ENCODE results near the gene BCS1L.
A peak's percentile ranks its signal among the peaks of the same experiment; 100 is the strongest.

The BCS1L gene, protein sequence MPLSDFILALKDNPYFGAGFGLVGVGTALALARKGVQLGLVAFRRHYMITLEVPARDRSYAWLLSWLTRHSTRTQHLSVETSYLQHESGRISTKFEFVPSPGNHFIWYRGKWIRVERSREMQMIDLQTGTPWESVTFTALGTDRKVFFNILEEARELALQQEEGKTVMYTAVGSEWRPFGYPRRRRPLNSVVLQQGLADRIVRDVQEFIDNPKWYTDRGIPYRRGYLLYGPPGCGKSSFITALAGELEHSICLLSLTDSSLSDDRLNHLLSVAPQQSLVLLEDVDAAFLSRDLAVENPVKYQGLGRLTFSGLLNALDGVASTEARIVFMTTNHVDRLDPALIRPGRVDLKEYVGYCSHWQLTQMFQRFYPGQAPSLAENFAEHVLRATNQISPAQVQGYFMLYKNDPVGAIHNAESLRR

DNA sequence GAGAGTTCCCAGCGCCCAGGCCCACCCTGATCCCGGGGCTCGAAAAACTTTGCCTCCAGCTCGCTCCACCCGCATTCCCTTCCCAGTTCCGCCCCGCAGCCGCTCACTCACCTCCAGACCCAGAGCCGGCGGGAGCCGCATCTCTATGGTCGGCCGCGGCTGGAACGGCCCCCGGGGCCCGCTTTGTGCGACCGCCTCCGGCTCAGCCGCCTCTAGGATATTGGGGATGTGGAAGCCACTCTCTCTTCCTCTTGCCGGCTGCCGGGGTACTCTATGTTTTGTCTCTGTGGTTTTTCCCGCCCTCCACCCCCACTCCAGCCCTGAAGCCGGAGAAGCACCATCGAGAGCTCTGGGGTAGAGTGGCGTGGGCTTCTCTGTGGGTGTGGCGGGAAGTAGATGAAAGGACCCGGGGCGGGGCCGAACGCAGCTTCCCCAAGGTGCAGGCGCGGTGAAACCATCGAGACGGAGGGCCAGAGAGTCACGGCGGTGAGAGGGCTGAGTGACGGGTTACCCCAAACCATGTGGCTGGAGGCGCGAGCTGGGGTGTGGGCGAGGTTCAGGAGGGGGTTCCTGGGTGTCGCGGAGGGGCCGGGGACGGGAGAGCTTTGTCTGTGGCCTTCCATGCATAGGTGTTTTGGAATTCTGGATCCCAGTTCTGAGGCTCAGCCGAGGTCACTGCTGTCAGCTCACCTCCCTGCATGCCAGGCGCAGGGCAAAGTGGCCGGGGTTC lies at the start of gene BCS1L, which contains the start of gene ZNF142:
Gene BCS1L, plus strand, starts transcription at position 426 of the 730 bp plus-strand sequence. CDS start 1,305 bp downstream, outside the sequence.
Gene ZNF142, minus strand, starts transcription at position 366 of the 730 bp plus-strand sequence. CDS start 3,194 bp downstream, outside the sequence.
- Histone ChIP-seq H3K4me3 (ENCODE audit: low read length in 2 of 2) (peak within 1 kb of the TSS; percentile 91 to 94), H3K27ac (ENCODE audit: low read length) (peak within 1 kb of the TSS; percentile 53), H3K9ac (ENCODE audit: low read length in 2 of 2) (peak within 1 kb of the TSS; percentile 81 to 82), H3K9me3 (ENCODE audit: control insufficient read depth in 2 of 2, low read length in 2 of 2) (no peaks in the 10 kb centered on the region), H3K36me3 (ENCODE audit: control insufficient read depth in 2 of 2, insufficient read depth in 2 of 2, low read length in 2 of 2) (peaks cover 37 to 44% of the 10 kb centered on the region in 2 donors), H3K27me3 (ENCODE audit: control insufficient read depth in 1 of 2, insufficient read depth in 2 of 2, low read length in 2 of 2) (no peaks in the 10 kb centered on the region), H3K4me1 (ENCODE audit: control insufficient read depth, insufficient read depth, low read length) (peaks cover 21% of the 10 kb centered on the region)

DNA sequence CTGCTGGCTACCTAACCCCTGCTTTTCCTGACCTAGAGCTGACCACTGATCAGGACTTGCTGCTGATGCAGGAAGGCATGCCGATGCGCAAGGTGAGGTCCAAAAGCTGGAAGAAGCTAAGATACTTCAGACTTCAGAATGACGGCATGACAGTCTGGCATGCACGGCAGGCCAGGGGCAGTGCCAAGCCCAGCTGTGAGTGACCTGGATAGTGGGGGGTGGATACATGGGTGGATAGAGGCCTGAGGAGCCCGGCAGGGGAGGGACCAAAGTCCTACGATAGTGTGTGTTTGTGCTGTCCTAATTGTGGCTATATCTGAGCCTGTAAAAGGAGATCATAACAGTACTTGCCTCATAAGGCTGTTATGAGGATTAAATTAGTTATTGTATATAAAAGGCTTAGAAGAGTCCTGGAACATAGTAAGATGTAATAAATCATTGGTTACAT lies 43.6 kb upstream of the BCS1L start:
- Histone ChIP-seq H3K27ac (ENCODE audit: low read length) (peak overlapping the region; percentile 84), H3K36me3 (ENCODE audit: control insufficient read depth in 2 of 2, insufficient read depth in 2 of 2, low read length in 2 of 2) (peaks cover 10 to 16% of the 10 kb centered on the region in 2 donors), H3K9me3 (ENCODE audit: control insufficient read depth in 2 of 2, low read length in 2 of 2) (no peaks in the 10 kb centered on the region), H3K4me3 (ENCODE audit: low read length in 2 of 2) (peak overlapping the region in 1 of 2 donors; percentile 35), H3K9ac (ENCODE audit: low read length in 2 of 2) (peak overlapping the region; percentile 1 to 55), H3K4me1 (ENCODE audit: control insufficient read depth, insufficient read depth, low read length) (peaks cover 14% of the 10 kb centered on the region), H3K27me3 (ENCODE audit: control insufficient read depth in 1 of 2, insufficient read depth in 2 of 2, low read length in 2 of 2) (no peaks in the 10 kb centered on the region)

DNA sequence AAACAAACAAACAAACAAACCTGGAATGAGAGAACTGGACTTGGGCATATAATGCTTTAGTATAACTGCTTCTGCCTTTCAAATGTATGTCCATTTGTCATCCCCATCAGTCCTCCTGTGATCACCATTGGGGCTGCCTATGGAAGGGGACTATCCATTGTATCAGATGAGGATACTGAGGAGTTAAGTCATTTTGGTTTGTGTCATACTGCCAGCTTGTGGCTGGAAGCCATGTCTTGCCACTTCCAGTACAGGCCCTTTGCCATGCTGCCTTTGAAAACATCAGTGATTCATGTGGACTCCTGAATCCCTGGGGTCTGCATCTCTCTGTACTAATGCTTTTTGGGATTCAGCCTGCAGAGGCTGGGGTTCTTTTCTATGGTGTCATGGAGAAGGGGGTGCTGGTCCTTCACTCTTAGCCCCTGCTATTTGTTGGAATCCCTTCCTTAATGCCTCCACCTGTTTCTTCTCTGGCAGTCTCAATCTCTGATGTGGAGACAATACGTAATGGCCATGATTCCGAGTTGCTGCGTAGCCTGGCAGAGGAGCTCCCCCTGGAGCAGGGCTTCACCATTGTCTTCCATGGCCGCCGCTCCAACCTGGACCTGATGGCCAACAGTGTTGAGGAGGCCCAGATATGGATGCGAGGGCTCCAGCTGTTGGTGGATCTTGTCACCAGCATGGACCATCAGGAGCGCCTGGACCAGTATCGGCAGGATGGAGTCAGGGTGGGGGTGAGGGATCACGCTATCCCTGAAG lies 41.2 kb upstream of the BCS1L start:
- no peaks in the 10 kb centered on the region for H3K9me3 ChIP-seq (ENCODE audit: control insufficient read depth in 2 of 2, low read length in 2 of 2)
- no peak overlapping the region for H3K9ac ChIP-seq (ENCODE audit: low read length in 2 of 2)
- H3K4me3 ChIP-seq (ENCODE audit: low read length in 2 of 2): no peak overlapping the region
- H3K4me1 ChIP-seq (ENCODE audit: control insufficient read depth, insufficient read depth, low read length): peaks cover 14% of the 10 kb centered on the region
- H3K27ac ChIP-seq (ENCODE audit: low read length): no peak overlapping the region
- H3K36me3 ChIP-seq (ENCODE audit: control insufficient read depth in 2 of 2, insufficient read depth in 2 of 2, low read length in 2 of 2): peaks cover 19 to 28% of the 10 kb centered on the region in 2 donors
- no peaks in the 10 kb centered on the region for H3K27me3 ChIP-seq (ENCODE audit: control insufficient read depth in 1 of 2, insufficient read depth in 2 of 2, low read length in 2 of 2)

DNA sequence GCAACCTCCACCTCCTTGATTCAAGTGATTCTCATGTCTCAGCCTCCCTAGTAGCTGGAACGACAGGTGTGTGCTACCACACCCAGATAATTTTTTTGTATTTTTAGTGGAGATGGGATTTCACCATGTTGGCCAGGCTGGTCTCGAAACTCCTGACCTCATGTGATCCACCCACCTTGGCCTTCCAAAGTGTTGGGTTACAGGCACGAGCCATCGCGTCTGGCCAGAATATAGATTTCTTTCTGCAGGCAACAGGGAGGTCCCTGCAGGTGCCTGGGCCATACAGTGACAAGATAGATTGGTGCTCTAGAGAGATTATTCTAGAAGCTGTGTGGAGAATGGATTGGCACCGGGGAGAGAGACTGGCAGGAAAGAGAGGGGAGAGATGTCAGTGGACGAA lies 38.5 kb upstream of the BCS1L start:
- H3K27me3 ChIP-seq (ENCODE audit: control insufficient read depth in 1 of 2, insufficient read depth in 2 of 2, low read length in 2 of 2): no peaks in the 10 kb centered on the region
- H3K4me3 ChIP-seq (ENCODE audit: low read length in 2 of 2): no peak overlapping the region
- H3K9me3 ChIP-seq (ENCODE audit: control insufficient read depth in 2 of 2, low read length in 2 of 2): no peaks in the 10 kb centered on the region
- peaks cover 8% of the 10 kb centered on the region for H3K4me1 ChIP-seq (ENCODE audit: control insufficient read depth, insufficient read depth, low read length)
- H3K27ac ChIP-seq (ENCODE audit: low read length): no peak overlapping the region
- no peak overlapping the region for H3K9ac ChIP-seq (ENCODE audit: low read length in 2 of 2)
- peaks cover 21 to 33% of the 10 kb centered on the region in 2 donors for H3K36me3 ChIP-seq (ENCODE audit: control insufficient read depth in 2 of 2, insufficient read depth in 2 of 2, low read length in 2 of 2)

DNA sequence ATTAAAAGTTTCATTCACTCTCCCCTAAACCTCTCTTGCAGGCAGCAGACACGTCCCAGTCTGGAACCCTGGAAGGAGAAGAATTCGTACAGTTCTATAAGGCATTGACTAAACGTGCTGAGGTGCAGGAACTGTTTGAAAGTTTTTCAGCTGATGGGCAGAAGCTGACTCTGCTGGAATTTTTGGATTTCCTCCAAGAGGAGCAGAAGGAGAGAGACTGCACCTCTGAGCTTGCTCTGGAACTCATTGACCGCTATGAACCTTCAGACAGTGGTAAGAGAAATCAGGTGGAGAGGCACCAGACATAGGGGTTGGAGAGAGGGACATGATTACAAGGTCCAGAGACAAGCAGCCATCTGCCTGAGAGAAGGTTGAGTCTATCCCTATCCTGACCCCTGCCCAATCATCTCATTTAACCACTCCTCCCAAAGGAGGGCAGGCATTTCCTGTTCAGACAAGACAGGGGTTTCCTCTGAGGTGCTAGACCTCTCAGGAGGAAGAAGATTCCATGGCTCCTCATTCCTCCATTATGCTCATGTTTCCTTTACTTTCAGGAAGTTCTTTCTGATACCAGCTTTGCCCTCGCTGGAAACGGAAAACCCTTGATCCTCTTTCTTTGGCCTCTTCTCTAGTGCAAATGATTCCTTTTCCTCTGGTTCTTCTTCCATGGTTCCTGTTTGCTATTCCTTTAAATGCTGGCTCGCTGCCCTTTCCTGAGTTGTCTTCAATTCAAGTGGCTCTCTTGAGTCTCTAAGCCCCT lies 36.7 kb upstream of the BCS1L start:
- H3K27me3 ChIP-seq (ENCODE audit: control insufficient read depth in 1 of 2, insufficient read depth in 2 of 2, low read length in 2 of 2): no peaks in the 10 kb centered on the region
- H3K4me1 ChIP-seq (ENCODE audit: control insufficient read depth, insufficient read depth, low read length): peaks cover 3% of the 10 kb centered on the region
- H3K36me3 ChIP-seq (ENCODE audit: control insufficient read depth in 2 of 2, insufficient read depth in 2 of 2, low read length in 2 of 2): peaks cover 21 to 39% of the 10 kb centered on the region in 2 donors
- H3K4me3 ChIP-seq (ENCODE audit: low read length in 2 of 2): no peak overlapping the region
- no peak overlapping the region for H3K27ac ChIP-seq (ENCODE audit: low read length)
- H3K9ac ChIP-seq (ENCODE audit: low read length in 2 of 2): no peak overlapping the region
- H3K9me3 ChIP-seq (ENCODE audit: control insufficient read depth in 2 of 2, low read length in 2 of 2): no peaks in the 10 kb centered on the region

DNA sequence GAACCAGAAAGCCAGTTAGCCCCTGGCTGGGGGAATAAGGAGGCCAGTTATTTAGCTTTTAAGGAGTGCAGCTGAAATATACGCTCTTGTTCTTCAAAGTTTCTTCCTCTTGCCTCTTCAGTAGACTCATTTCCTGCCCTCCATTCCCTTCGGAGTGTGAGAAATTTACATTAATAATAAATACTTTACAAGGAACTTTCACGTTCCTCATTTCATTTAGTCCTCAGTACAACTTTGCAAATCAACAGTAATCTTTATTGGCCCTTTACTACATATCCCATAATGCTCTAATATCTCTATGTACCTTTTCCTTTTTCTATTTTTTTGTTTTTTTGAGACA lies 36.1 kb upstream of the BCS1L start:
- Histone ChIP-seq H3K4me3 (ENCODE audit: low read length in 2 of 2) (no peak overlapping the region), H3K27ac (ENCODE audit: low read length) (no peak overlapping the region), H3K4me1 (ENCODE audit: control insufficient read depth, insufficient read depth, low read length) (peaks cover 3% of the 10 kb centered on the region), H3K9me3 (ENCODE audit: control insufficient read depth in 2 of 2, low read length in 2 of 2) (no peaks in the 10 kb centered on the region), H3K36me3 (ENCODE audit: control insufficient read depth in 2 of 2, insufficient read depth in 2 of 2, low read length in 2 of 2) (peaks cover 19 to 38% of the 10 kb centered on the region in 2 donors), H3K9ac (ENCODE audit: low read length in 2 of 2) (no peak overlapping the region), H3K27me3 (ENCODE audit: control insufficient read depth in 1 of 2, insufficient read depth in 2 of 2, low read length in 2 of 2) (no peaks in the 10 kb centered on the region)

DNA sequence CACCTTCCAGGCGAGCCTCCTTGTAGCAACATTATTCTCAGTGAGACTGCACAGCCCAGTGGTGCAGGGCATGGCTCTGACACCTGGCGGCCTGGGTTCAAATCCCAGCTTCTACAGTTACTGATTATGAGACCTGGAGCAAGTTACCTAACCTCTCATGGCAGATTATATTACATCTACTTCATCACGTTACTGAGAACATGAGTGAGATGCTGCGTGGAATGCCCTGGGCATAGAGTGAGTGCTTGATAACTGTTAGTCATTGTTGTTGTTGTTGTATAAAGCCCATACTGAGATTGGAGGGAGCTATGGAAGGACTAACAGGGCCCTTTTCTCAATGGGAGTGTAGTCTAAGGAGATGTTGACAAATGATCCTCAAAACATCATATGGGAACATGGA lies 33.1 kb upstream of the BCS1L start:
- no peak overlapping the region for H3K27ac ChIP-seq (ENCODE audit: low read length)
- H3K4me3 ChIP-seq (ENCODE audit: low read length in 2 of 2): no peak overlapping the region
- H3K27me3 ChIP-seq (ENCODE audit: control insufficient read depth in 1 of 2, insufficient read depth in 2 of 2, low read length in 2 of 2): no peaks in the 10 kb centered on the region
- peaks cover 8% of the 10 kb centered on the region for H3K4me1 ChIP-seq (ENCODE audit: control insufficient read depth, insufficient read depth, low read length)
- H3K36me3 ChIP-seq (ENCODE audit: control insufficient read depth in 2 of 2, insufficient read depth in 2 of 2, low read length in 2 of 2): peaks cover 19 to 27% of the 10 kb centered on the region in 2 donors
- no peaks in the 10 kb centered on the region for H3K9me3 ChIP-seq (ENCODE audit: control insufficient read depth in 2 of 2, low read length in 2 of 2)
- H3K9ac ChIP-seq (ENCODE audit: low read length in 2 of 2): no peak overlapping the region

DNA sequence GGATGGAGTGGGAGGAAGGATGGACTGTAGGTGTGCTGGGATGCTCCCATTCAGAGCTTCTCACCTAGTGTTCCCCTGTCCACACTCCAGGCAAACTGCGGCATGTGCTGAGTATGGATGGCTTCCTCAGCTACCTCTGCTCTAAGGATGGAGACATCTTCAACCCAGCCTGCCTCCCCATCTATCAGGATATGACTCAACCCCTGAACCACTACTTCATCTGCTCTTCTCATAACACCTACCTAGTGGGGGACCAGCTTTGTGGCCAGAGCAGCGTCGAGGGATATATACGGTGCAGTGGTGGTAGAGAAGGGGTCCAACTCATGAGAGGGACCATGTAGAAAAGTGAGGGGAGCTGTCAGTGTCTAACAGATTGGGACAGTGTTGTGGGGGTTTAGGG lies 31.5 kb upstream of the BCS1L start:
- Histone ChIP-seq H3K27me3 (ENCODE audit: control insufficient read depth in 1 of 2, insufficient read depth in 2 of 2, low read length in 2 of 2) (no peaks in the 10 kb centered on the region), H3K9ac (ENCODE audit: low read length in 2 of 2) (no peak overlapping the region), H3K4me3 (ENCODE audit: low read length in 2 of 2) (no peak overlapping the region), H3K9me3 (ENCODE audit: control insufficient read depth in 2 of 2, low read length in 2 of 2) (no peaks in the 10 kb centered on the region), H3K27ac (ENCODE audit: low read length) (no peak overlapping the region), H3K36me3 (ENCODE audit: control insufficient read depth in 2 of 2, insufficient read depth in 2 of 2, low read length in 2 of 2) (peaks cover 17 to 28% of the 10 kb centered on the region in 2 donors), H3K4me1 (ENCODE audit: control insufficient read depth, insufficient read depth, low read length) (peaks cover 5% of the 10 kb centered on the region)

DNA sequence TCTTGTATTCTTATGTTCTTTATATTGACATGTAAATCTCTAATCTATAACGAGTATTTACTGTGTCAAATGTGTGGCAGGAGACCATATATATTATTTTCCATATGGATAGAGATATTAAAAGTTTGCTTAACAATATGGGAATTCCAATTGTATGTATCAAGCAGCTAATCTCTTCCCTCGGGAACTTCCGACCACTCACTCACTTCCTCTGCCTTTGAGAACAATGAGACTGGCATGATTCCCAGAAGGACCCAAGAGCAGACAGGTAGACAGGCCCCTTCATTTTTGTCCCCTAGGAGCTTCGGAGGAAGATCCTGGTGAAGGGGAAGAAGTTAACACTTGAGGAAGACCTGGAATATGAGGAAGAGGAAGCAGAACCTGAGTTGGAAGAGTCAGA lies 27.6 kb upstream of the BCS1L start:
- no peak overlapping the region for H3K9ac ChIP-seq (ENCODE audit: low read length in 2 of 2)
- H3K27ac ChIP-seq (ENCODE audit: low read length): no peak overlapping the region
- H3K4me3 ChIP-seq (ENCODE audit: low read length in 2 of 2): no peak overlapping the region
- peaks cover 5% of the 10 kb centered on the region for H3K4me1 ChIP-seq (ENCODE audit: control insufficient read depth, insufficient read depth, low read length)
- peaks cover 49 to 50% of the 10 kb centered on the region in 2 donors for H3K36me3 ChIP-seq (ENCODE audit: control insufficient read depth in 2 of 2, insufficient read depth in 2 of 2, low read length in 2 of 2)
- no peaks in the 10 kb centered on the region for H3K27me3 ChIP-seq (ENCODE audit: control insufficient read depth in 1 of 2, insufficient read depth in 2 of 2, low read length in 2 of 2)
- H3K9me3 ChIP-seq (ENCODE audit: control insufficient read depth in 2 of 2, low read length in 2 of 2): no peaks in the 10 kb centered on the region

DNA sequence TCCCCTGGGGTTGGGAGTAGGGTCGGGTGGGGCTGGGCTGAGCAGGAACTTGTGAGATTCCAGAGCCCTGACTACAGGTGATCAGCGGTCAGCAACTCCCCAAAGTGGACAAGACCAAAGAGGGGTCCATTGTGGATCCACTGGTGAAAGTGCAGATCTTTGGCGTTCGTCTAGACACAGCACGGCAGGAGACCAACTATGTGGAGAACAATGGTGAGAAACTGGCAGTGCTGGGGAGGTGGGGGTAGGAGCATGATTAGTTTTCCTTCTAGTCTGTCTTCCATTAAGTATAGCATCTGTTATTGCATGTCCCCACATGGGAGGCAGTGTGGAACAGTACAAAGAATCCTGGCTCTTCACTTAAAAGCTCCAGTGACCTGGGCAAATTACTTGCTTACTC lies 23.8 kb upstream of the BCS1L start:
- Histone ChIP-seq H3K9me3 (ENCODE audit: control insufficient read depth in 2 of 2, low read length in 2 of 2) (no peaks in the 10 kb centered on the region), H3K4me3 (ENCODE audit: low read length in 2 of 2) (no peak overlapping the region), H3K27me3 (ENCODE audit: control insufficient read depth in 1 of 2, insufficient read depth in 2 of 2, low read length in 2 of 2) (no peaks in the 10 kb centered on the region), H3K4me1 (ENCODE audit: control insufficient read depth, insufficient read depth, low read length) (peaks cover under 1% of the 10 kb centered on the region), H3K9ac (ENCODE audit: low read length in 2 of 2) (no peak overlapping the region), H3K27ac (ENCODE audit: low read length) (no peak overlapping the region), H3K36me3 (ENCODE audit: control insufficient read depth in 2 of 2, insufficient read depth in 2 of 2, low read length in 2 of 2) (peaks cover 65 to 69% of the 10 kb centered on the region in 2 donors)
